Activated CD8-positive, alpha-beta memory T cell treated with anti-CD3 and anti-CD28 coated beads, Interleukin-2, amount 10 ng/mL, durations not matched to agents 7 days and 5 days (primary cell): ENCODE data around the gene MBTPS1. TPM values are rescaled to one million over a fixed set of nuclear protein-coding genes. Genes with fewer than 3 reads are reported as not detected.

ENCODE experiments used
- ATAC-seq: fragments of 150-1000 bp; cut with Tn5 transposase; one replicate; pipeline ENCODE4 v1.10.0; 2021; ENCODE audit warnings: moderate library complexity
- CTCF ChIA-PET: fragments of 350-600 bp; sonication (Branson Sonifier 250); formaldehyde crosslinking; loops from one replicate; lab custom pipeline; 2021; ENCODE audit warnings: antibody characterized with exemption; lab: Charles Lee
- DNase-seq: peaks from one replicate; pipeline ENCODE4 v3.0.0-alpha.2; 2020
- H3K27ac Mint-ChIP-seq: one replicate; pipeline ENCODE4 v1.8.0; 2021; ENCODE audit warnings: mild to moderate bottlenecking, mixed read lengths
- H3K27me3 Mint-ChIP-seq: one replicate; pipeline ENCODE4 v1.8.0; 2021; ENCODE audit warnings: mixed read lengths
- H3K36me3 Mint-ChIP-seq: one replicate; pipeline ENCODE4 v1.8.0; 2021; ENCODE audit warnings: mild to moderate bottlenecking, mixed read lengths
- H3K4me1 Mint-ChIP-seq: one replicate; pipeline ENCODE4 v1.8.0; 2021; ENCODE audit warnings: mixed read lengths
- H3K4me3 Mint-ChIP-seq: one replicate; pipeline ENCODE4 v1.8.0; 2021; ENCODE audit warnings: mild to moderate bottlenecking, moderate library complexity, mixed read lengths
- H3K9me3 Mint-ChIP-seq: one replicate; pipeline ENCODE4 v1.8.0; 2022; ENCODE audit warnings: low read depth, mixed read lengths
- total RNA-seq, 2 experiments: library from RNA; stranded (reverse); gene quantifications; one replicate each; pipeline ENCODE4 v1.2.3, GENCODE V29; 2021

The MBTPS1 gene
- total RNA-seq, 2 experiments from 2014 or later, result 56.1 to 57.8 TPM

GRCh38 chr16:84005391-84005790 is 111.4 kb downstream of the MBTPS1 start:
- Mint-ChIP-seq H3K4me1 (no peaks in the 10 kb centered on the region), H3K36me3 (no peaks in the 10 kb centered on the region), H3K27me3 (no peaks in the 10 kb centered on the region), H3K9me3 (no peaks in the 10 kb centered on the region), H3K4me3 (no peak overlapping the region), H3K27ac (no peak overlapping the region)
- no peak for DNase-seq
- no peak for ATAC-seq
- CTCF ChIA-PET, result interaction anchor here (0.7 kb wide), 1 partner anchor 12 kb away, joined by 3 read pairs; no protein-coding TSS in a partner anchor

- Mint-ChIP-seq H3K27me3 (no peaks in the 10 kb centered on the region), H3K36me3 (no peaks in the 10 kb centered on the region), H3K4me1 (no peaks in the 10 kb centered on the region), H3K27ac (no peak overlapping the region), H3K9me3 (no peaks in the 10 kb centered on the region), H3K4me3 (no peak overlapping the region)
- ATAC-seq (no peak), DNase-seq (no peak)
- CTCF ChIA-PET, result no interaction called here
Observed at GRCh38 chr16:84004442-84004841, 112.3 kb downstream of the MBTPS1 start.

Other genes with a start within 250 kb of the MBTPS1 start
- 1 to 10 TPM; 5.3 to 5.7 TPM for gene MLYCD, start 217.8 kb downstream of the MBTPS1 start, total RNA-seq
- under 1 TPM; 0.21 to 0.93 TPM for gene OSGIN1, start 163.7 kb downstream of the MBTPS1 start, total RNA-seq
- gene NECAB2, start 148.7 kb downstream of the MBTPS1 start, total RNA-seq, result not detected
- not detected for gene SLC38A8, start 74.1 kb downstream of the MBTPS1 start, total RNA-seq
- gene HSDL1, start 28.2 kb upstream of the MBTPS1 start, total RNA-seq, result 10 to 100 TPM; 10.4 to 17.2 TPM
- gene DNAAF1, start 28.4 kb upstream of the MBTPS1 start, total RNA-seq, result not detected
- 10 to 100 TPM; 52.7 to 58.1 TPM for gene TAF1C, start 70.1 kb upstream of the MBTPS1 start, total RNA-seq
- not detected for gene ADAD2, start 74.2 kb upstream of the MBTPS1 start, total RNA-seq
- not detected for gene KCNG4, start 123.1 kb upstream of the MBTPS1 start, total RNA-seq
- gene WFDC1, start 177.9 kb upstream of the MBTPS1 start, total RNA-seq, result not detected